ENCODE data around the gene UBE2G2.

The UBE2G2 gene

GRCh38 chr21:44818640-44819011 lies 17.0 kb upstream of the UBE2G2 start:
- H3K4me3 ChIP-seq (ENCODE audit: low read depth in 1 of 2, low read length in 2 of 2): peak overlapping the region; percentile 64 to 65
- no peaks in the 10 kb centered on the region for H3K9me3 ChIP-seq (ENCODE audit: low read length)
- H3K4me1 ChIP-seq (ENCODE audit: insufficient read depth, low read length): peaks cover 14% of the 10 kb centered on the region
- no peak overlapping the region for H3K9ac ChIP-seq (ENCODE audit: low read length)
- no peaks in the 10 kb centered on the region for H3K27me3 ChIP-seq (ENCODE audit: control insufficient read depth in 1 of 2, insufficient read depth in 2 of 2, low read length in 2 of 2)
- H3K36me3 ChIP-seq (ENCODE audit: insufficient read depth, low read length): peaks cover 4% of the 10 kb centered on the region
- H3K27ac ChIP-seq (ENCODE audit: low read depth, low read length): peak overlapping the region; percentile 62

GRCh38 chr21:44817914-44818639 lies 16.5 kb upstream of the UBE2G2 start, which contains the start of gene SUMO3:
Gene SUMO3 (minus strand): TSS chr21:44818062. CDS start chr21:44817968, 94 bp downstream.
- peak within 1 kb of the TSS; percentile 64 to 65 for H3K4me3 ChIP-seq (ENCODE audit: low read depth in 1 of 2, low read length in 2 of 2)
- no peak within 1 kb of the TSS for H3K9ac ChIP-seq (ENCODE audit: low read length)
- H3K9me3 ChIP-seq (ENCODE audit: low read length): no peaks in the 10 kb centered on the region
- H3K36me3 ChIP-seq (ENCODE audit: insufficient read depth, low read length): peaks cover 9% of the 10 kb centered on the region
- peak within 1 kb of the TSS; percentile 62 for H3K27ac ChIP-seq (ENCODE audit: low read depth, low read length)
- H3K27me3 ChIP-seq (ENCODE audit: control insufficient read depth in 1 of 2, insufficient read depth in 2 of 2, low read length in 2 of 2): no peaks in the 10 kb centered on the region
- peaks cover 14% of the 10 kb centered on the region for H3K4me1 ChIP-seq (ENCODE audit: insufficient read depth, low read length)

GRCh38 chr21:44817506-44817880 lies 15.9 kb upstream of the UBE2G2 start:
- Histone ChIP-seq H3K27ac (ENCODE audit: low read depth, low read length) (peak overlapping the region; percentile 23), H3K4me1 (ENCODE audit: insufficient read depth, low read length) (peaks cover 14% of the 10 kb centered on the region), H3K9ac (ENCODE audit: low read length) (no peak overlapping the region), H3K36me3 (ENCODE audit: insufficient read depth, low read length) (peaks cover 15% of the 10 kb centered on the region), H3K9me3 (ENCODE audit: low read length) (no peaks in the 10 kb centered on the region), H3K27me3 (ENCODE audit: control insufficient read depth in 1 of 2, insufficient read depth in 2 of 2, low read length in 2 of 2) (no peaks in the 10 kb centered on the region), H3K4me3 (ENCODE audit: low read depth in 1 of 2, low read length in 2 of 2) (peak overlapping the region; percentile 61 to 63)

- no peaks in the 10 kb centered on the region for H3K27me3 ChIP-seq (ENCODE audit: control insufficient read depth in 1 of 2, insufficient read depth in 2 of 2, low read length in 2 of 2)
- H3K36me3 ChIP-seq (ENCODE audit: insufficient read depth, low read length): peaks cover 16% of the 10 kb centered on the region
- H3K4me1 ChIP-seq (ENCODE audit: insufficient read depth, low read length): peaks cover 14% of the 10 kb centered on the region
- H3K9me3 ChIP-seq (ENCODE audit: low read length): no peaks in the 10 kb centered on the region
- H3K4me3 ChIP-seq (ENCODE audit: low read depth in 1 of 2, low read length in 2 of 2): peak overlapping the region; percentile 61 to 63
- H3K27ac ChIP-seq (ENCODE audit: low read depth, low read length): peak overlapping the region; percentile 23
- H3K9ac ChIP-seq (ENCODE audit: low read length): no peak overlapping the region
These were observed 15.3 kb upstream of the UBE2G2 start for GRCh38 chr21:44816761-44817505.

GRCh38 chr21:44815852-44816628 lies 14.4 kb upstream of the UBE2G2 start:
- Histone ChIP-seq H3K9ac (ENCODE audit: low read length) (no peak overlapping the region), H3K9me3 (ENCODE audit: low read length) (no peaks in the 10 kb centered on the region), H3K4me3 (ENCODE audit: low read depth in 1 of 2, low read length in 2 of 2) (no peak overlapping the region), H3K36me3 (ENCODE audit: insufficient read depth, low read length) (peaks cover 21% of the 10 kb centered on the region), H3K4me1 (ENCODE audit: insufficient read depth, low read length) (peaks cover 14% of the 10 kb centered on the region), H3K27ac (ENCODE audit: low read depth, low read length) (no peak overlapping the region), H3K27me3 (ENCODE audit: control insufficient read depth in 1 of 2, insufficient read depth in 2 of 2, low read length in 2 of 2) (no peaks in the 10 kb centered on the region)

GRCh38 chr21:44815225-44815624 lies 13.6 kb upstream of the UBE2G2 start:
- Histone ChIP-seq H3K9ac (ENCODE audit: low read length) (no peak overlapping the region), H3K4me1 (ENCODE audit: insufficient read depth, low read length) (peaks cover 14% of the 10 kb centered on the region), H3K27me3 (ENCODE audit: control insufficient read depth in 1 of 2, insufficient read depth in 2 of 2, low read length in 2 of 2) (no peaks in the 10 kb centered on the region)

GRCh38 chr21:44814498-44815023 lies 12.9 kb upstream of the UBE2G2 start:
- H3K9me3 ChIP-seq (ENCODE audit: low read length): no peaks in the 10 kb centered on the region
- H3K36me3 ChIP-seq (ENCODE audit: insufficient read depth, low read length): peaks cover 30% of the 10 kb centered on the region
- no peaks in the 10 kb centered on the region for H3K27me3 ChIP-seq (ENCODE audit: control insufficient read depth in 1 of 2, insufficient read depth in 2 of 2, low read length in 2 of 2)
- no peak overlapping the region for H3K4me3 ChIP-seq (ENCODE audit: low read depth in 1 of 2, low read length in 2 of 2)
- H3K27ac ChIP-seq (ENCODE audit: low read depth, low read length): no peak overlapping the region
- no peak overlapping the region for H3K9ac ChIP-seq (ENCODE audit: low read length)
- H3K4me1 ChIP-seq (ENCODE audit: insufficient read depth, low read length): peaks cover 14% of the 10 kb centered on the region

More at GRCh38 chr21:44815225-44815624, 13.6 kb upstream of the UBE2G2 start:
- Histone ChIP-seq H3K36me3 (ENCODE audit: insufficient read depth, low read length) (peaks cover 23% of the 10 kb centered on the region), H3K27ac (ENCODE audit: low read depth, low read length) (no peak overlapping the region), H3K9me3 (ENCODE audit: low read length) (no peaks in the 10 kb centered on the region), H3K4me3 (ENCODE audit: low read depth in 1 of 2, low read length in 2 of 2) (no peak overlapping the region)

- H3K27ac ChIP-seq (ENCODE audit: low read depth, low read length): no peak overlapping the region
- H3K27me3 ChIP-seq (ENCODE audit: control insufficient read depth in 1 of 2, insufficient read depth in 2 of 2, low read length in 2 of 2): no peaks in the 10 kb centered on the region
These were observed 12.1 kb upstream of the UBE2G2 start for GRCh38 chr21:44813727-44814126.

GRCh38 chr21:44813149-44813548 lies 11.5 kb upstream of the UBE2G2 start:
- Histone ChIP-seq H3K9me3 (ENCODE audit: low read length) (no peaks in the 10 kb centered on the region), H3K27me3 (ENCODE audit: control insufficient read depth in 1 of 2, insufficient read depth in 2 of 2, low read length in 2 of 2) (no peaks in the 10 kb centered on the region), H3K27ac (ENCODE audit: low read depth, low read length) (no peak overlapping the region), H3K9ac (ENCODE audit: low read length) (no peak overlapping the region), H3K4me1 (ENCODE audit: insufficient read depth, low read length) (peaks cover 11% of the 10 kb centered on the region), H3K36me3 (ENCODE audit: insufficient read depth, low read length) (peaks cover 41% of the 10 kb centered on the region), H3K4me3 (ENCODE audit: low read depth in 1 of 2, low read length in 2 of 2) (no peak overlapping the region)

More at GRCh38 chr21:44813727-44814126, 12.1 kb upstream of the UBE2G2 start:
- H3K9me3 ChIP-seq (ENCODE audit: low read length): no peaks in the 10 kb centered on the region
- H3K4me1 ChIP-seq (ENCODE audit: insufficient read depth, low read length): peaks cover 14% of the 10 kb centered on the region
- peaks cover 36% of the 10 kb centered on the region for H3K36me3 ChIP-seq (ENCODE audit: insufficient read depth, low read length)
- H3K9ac ChIP-seq (ENCODE audit: low read length): no peak overlapping the region
- no peak overlapping the region for H3K4me3 ChIP-seq (ENCODE audit: low read depth in 1 of 2, low read length in 2 of 2)

GRCh38 chr21:44812640-44813039 lies 11.0 kb upstream of the UBE2G2 start:
- no peak overlapping the region for H3K27ac ChIP-seq (ENCODE audit: low read depth, low read length)
- H3K9ac ChIP-seq (ENCODE audit: low read length): no peak overlapping the region
- peaks cover 11% of the 10 kb centered on the region for H3K4me1 ChIP-seq (ENCODE audit: insufficient read depth, low read length)
- no peaks in the 10 kb centered on the region for H3K9me3 ChIP-seq (ENCODE audit: low read length)
- H3K36me3 ChIP-seq (ENCODE audit: insufficient read depth, low read length): peaks cover 41% of the 10 kb centered on the region
- H3K27me3 ChIP-seq (ENCODE audit: control insufficient read depth in 1 of 2, insufficient read depth in 2 of 2, low read length in 2 of 2): no peaks in the 10 kb centered on the region
- H3K4me3 ChIP-seq (ENCODE audit: low read depth in 1 of 2, low read length in 2 of 2): no peak overlapping the region

- H3K27me3 ChIP-seq (ENCODE audit: control insufficient read depth in 1 of 2, insufficient read depth in 2 of 2, low read length in 2 of 2): no peaks in the 10 kb centered on the region
- no peak overlapping the region for H3K9ac ChIP-seq (ENCODE audit: low read length)
- H3K36me3 ChIP-seq (ENCODE audit: insufficient read depth, low read length): peaks cover 59% of the 10 kb centered on the region
- H3K27ac ChIP-seq (ENCODE audit: low read depth, low read length): no peak overlapping the region
- no peaks in the 10 kb centered on the region for H3K9me3 ChIP-seq (ENCODE audit: low read length)
- no peak overlapping the region for H3K4me3 ChIP-seq (ENCODE audit: low read depth in 1 of 2, low read length in 2 of 2)
- peaks cover 2% of the 10 kb centered on the region for H3K4me1 ChIP-seq (ENCODE audit: insufficient read depth, low read length)
These were observed 9.2 kb upstream of the UBE2G2 start for GRCh38 chr21:44810779-44811178.

Measured in muscle layer of colon (tissue), 2 donors.